Neural cell (in vitro differentiated cells): ENCODE measurements around the gene ZBTB37.

Experiments used
- CTCF ChIP-seq: fragments of 450-650 bp; IDR thresholded peaks from 2 replicates; pipeline ENCODE4 v1.5.1; 2014; ENCODE audit warnings: antibody characterized with exemption, mild to moderate bottlenecking, moderate library complexity; ENCODE audit not compliant: poor library complexity, severe bottlenecking
- EP300 ChIP-seq: fragments of 450-650 bp; conservative IDR thresholded peaks from 2 replicates; pipeline ENCODE4 v1.6.1; 2014; ENCODE audit warnings: antibody characterized with exemption, mild to moderate bottlenecking, moderate library complexity; ENCODE audit not compliant: poor library complexity, severe bottlenecking
- EZH2 ChIP-seq: fragments of 200-600, 300-800 bp; shearing (Covaris generic), sonication (generic); IDR thresholded peaks from 2 replicates; pipeline ENCODE4 v1.6.1; 2014; ENCODE audit warnings: antibody characterized with exemption, low read length, borderline replicate concordance, mild to moderate bottlenecking; ENCODE audit not compliant: insufficient read depth, poor library complexity, severe bottlenecking
- MXI1 ChIP-seq: fragments of 450-650 bp; conservative IDR thresholded peaks from 2 replicates; pipeline ENCODE4 v1.6.1; 2014; ENCODE audit warnings: antibody characterized with exemption, mild to moderate bottlenecking; ENCODE audit not compliant: poor library complexity, severe bottlenecking
- POLR2AphosphoS5 ChIP-seq: IDR thresholded peaks from 2 replicates; pipeline ENCODE4 v1.6.1; 2012
- RAD21 ChIP-seq: fragments of 450-650 bp; conservative IDR thresholded peaks from 2 replicates; pipeline ENCODE4 v1.6.1; 2014; ENCODE audit warnings: antibody characterized with exemption, mild to moderate bottlenecking, moderate library complexity
- REST ChIP-seq: IDR thresholded peaks from 2 replicates; pipeline ENCODE4 v1.6.1; 2012; ENCODE audit warnings: borderline replicate concordance
- SMC3 ChIP-seq: fragments of 450-650 bp; conservative IDR thresholded peaks from 2 replicates; pipeline ENCODE4 v1.6.1; 2014; ENCODE audit warnings: antibody characterized with exemption, mild to moderate bottlenecking, moderate library complexity; ENCODE audit not compliant: poor library complexity
- TAF1 ChIP-seq: IDR thresholded peaks from 2 replicates; pipeline ENCODE4 v1.6.1; 2012; ENCODE audit warnings: low read depth

- TF ChIP-seq RAD21 = no peak
- no peak for TF ChIP-seq CTCF
- no peak for TF ChIP-seq EZH2
- no peak for TF ChIP-seq REST
- TF ChIP-seq POLR2AphosphoS5 = no peak
- TF ChIP-seq TAF1 = no peak
- TF ChIP-seq EP300 = no peak
- no peak for TF ChIP-seq SMC3
- no peak for TF ChIP-seq MXI1
These were observed 3.9 kb upstream of the ZBTB37 start for GRCh38 chr1:173864179-173864867.
